Measurements from ENCODE around the gene E2F6.

- no peak for TF ChIP-seq POLR2A (IDR thresholded peaks at IDR 0.05)
- no peak for TF ChIP-seq CTCF (IDR thresholded peaks at IDR 0.05)
- TF ChIP-seq EP300 (IDR thresholded peaks at IDR 0.05; ENCODE audit: low read depth): no peak
Measured at GRCh38 chr2:11416931-11417330, 49.0 kb downstream of the E2F6 start.
